ENCODE results near the gene PRKCE.

GRCh38 chr2:45953376-45954027 is 302.0 kb downstream of the PRKCE start:
- TF ChIP-seq CTCF (IDR thresholded peaks at IDR 0.05) (no peak), POLR2A (IDR thresholded peaks at IDR 0.05) (no peak)
